H9 (cell line): ENCODE data around the gene SGCD. TPM values are rescaled to one million over a fixed set of nuclear protein-coding genes. Genes with fewer than 3 reads are reported as not detected.
A peak's percentile ranks its signal among the peaks of the same experiment; 100 is the strongest.

ENCODE experiments used
- DNase-seq: peaks from one replicate; pipeline ENCODE4 v3.0.0-alpha.2; 2017
- H2AFZ ChIP-seq: one replicate; pipeline ENCODE4 v1.6.1; 2013; ENCODE audit warnings: mild to moderate bottlenecking, low read length, control low read depth, moderate library complexity
- H2AK5ac ChIP-seq: 2 replicates; pipeline ENCODE4 v1.6.1; 2013; ENCODE audit warnings: low read length, control low read depth, mixed read lengths; ENCODE audit not compliant: insufficient read length
- H2BK120ac ChIP-seq: one replicate; pipeline ENCODE4 v1.6.1; 2013; ENCODE audit warnings: low read depth, mild to moderate bottlenecking, low read length, control low read depth, inconsistent platforms; ENCODE audit not compliant: poor library complexity, severe bottlenecking
- H2BK12ac ChIP-seq: 2 replicates; pipeline ENCODE4 v1.6.1; 2013; ENCODE audit warnings: low read length, control low read depth, mixed read lengths, low read depth; ENCODE audit not compliant: insufficient read length
- H2BK15ac ChIP-seq: 2 replicates; pipeline ENCODE4 v1.6.1; 2013; ENCODE audit warnings: low read depth, low read length, control low read depth
- H2BK20ac ChIP-seq: one replicate; pipeline ENCODE4 v1.6.1; 2013; ENCODE audit warnings: low read depth, mild to moderate bottlenecking, low read length, control low read depth, inconsistent platforms; ENCODE audit not compliant: poor library complexity, severe bottlenecking
- H2BK5ac ChIP-seq: 2 replicates; pipeline ENCODE4 v1.6.1; 2013; ENCODE audit warnings: low read length, control low read depth, mixed read lengths; ENCODE audit not compliant: insufficient read length
- H3K14ac ChIP-seq: 2 replicates; pipeline ENCODE4 v1.6.1; 2013; ENCODE audit warnings: low read length, control low read depth; ENCODE audit not compliant: insufficient read depth
- H3K18ac ChIP-seq: 2 replicates; pipeline ENCODE4 v1.6.1; 2013; ENCODE audit warnings: low read depth, mild to moderate bottlenecking, mixed read lengths, low read length, control low read depth; ENCODE audit not compliant: insufficient read length
- H3K23ac ChIP-seq: 2 replicates; pipeline ENCODE4 v1.6.1; 2013; ENCODE audit warnings: low read length, control low read depth, mixed read lengths, low read depth; ENCODE audit not compliant: insufficient read length
- H3K23me2 ChIP-seq: 2 replicates; pipeline ENCODE4 v1.6.1; 2013; ENCODE audit warnings: low read depth, mild to moderate bottlenecking, mixed read lengths, low read length, control low read depth; ENCODE audit not compliant: insufficient read length, poor library complexity, severe bottlenecking
- H3K27ac ChIP-seq: 2 replicates; pipeline ENCODE4 v1.5.1; 2013; ENCODE audit warnings: low read length, control low read depth, mixed read lengths, low read depth; ENCODE audit not compliant: insufficient read length
- H3K27me3 ChIP-seq: 2 replicates; pipeline ENCODE4 v1.6.1; 2013; ENCODE audit warnings: low read length, control low read depth, inconsistent platforms; ENCODE audit not compliant: insufficient read depth
- H3K4ac ChIP-seq: 2 replicates; pipeline ENCODE4 v1.6.1; 2013; ENCODE audit warnings: low read depth, mild to moderate bottlenecking, control low read depth, inconsistent platforms, low read length, moderate library complexity
- H3K4me1 ChIP-seq: 2 replicates; pipeline ENCODE4 v1.6.1; 2013; ENCODE audit warnings: low read length, control low read depth, inconsistent platforms; ENCODE audit not compliant: insufficient read depth
- H3K4me2 ChIP-seq: 2 replicates; pipeline ENCODE4 v1.6.1; 2013; ENCODE audit warnings: low read length, control low read depth, mixed read lengths; ENCODE audit not compliant: insufficient read length, insufficient read depth
- H3K56ac ChIP-seq: 2 replicates; pipeline ENCODE4 v1.6.1; 2013; ENCODE audit warnings: low read depth, mild to moderate bottlenecking, mixed read lengths, low read length, control low read depth; ENCODE audit not compliant: insufficient read length
- H3K79me1 ChIP-seq: 2 replicates; pipeline ENCODE4 v1.6.1; 2013; ENCODE audit warnings: low read depth, mild to moderate bottlenecking, moderate library complexity, low read length, control low read depth, inconsistent platforms; ENCODE audit not compliant: insufficient read depth, poor library complexity, severe bottlenecking
- H3K79me2 ChIP-seq: 2 replicates; pipeline ENCODE4 v1.6.1; 2013; ENCODE audit warnings: low read length, control low read depth, inconsistent platforms; ENCODE audit not compliant: insufficient read depth
- H3K9ac ChIP-seq: 2 replicates; pipeline ENCODE4 v1.6.1; 2013; ENCODE audit warnings: low read length, control low read depth, mixed read lengths; ENCODE audit not compliant: insufficient read length; ENCODE audit errors: extremely low read depth
- H3K9me3 ChIP-seq: one replicate; pipeline ENCODE4 v1.6.1; 2013; ENCODE audit warnings: low read depth, low read length, inconsistent platforms; ENCODE audit not compliant: control insufficient read depth
- H3T11ph ChIP-seq: one replicate; pipeline ENCODE4 v1.6.1; 2013; ENCODE audit warnings: mild to moderate bottlenecking, low read length, control low read depth, inconsistent platforms
- H4K20me1 ChIP-seq: one replicate; pipeline ENCODE4 v1.6.1; 2013; ENCODE audit not compliant: control insufficient read depth, insufficient read length, insufficient read depth
- H4K5ac ChIP-seq: 2 replicates; pipeline ENCODE4 v1.6.1; 2013; ENCODE audit warnings: low read depth, mild to moderate bottlenecking, mixed read lengths, low read length, control low read depth; ENCODE audit not compliant: insufficient read length
- H4K8ac ChIP-seq: replicated peaks from 2 replicates; pipeline ENCODE4 v1.6.1; 2013; ENCODE audit warnings: low read length, control low read depth, mixed read lengths, low read depth; ENCODE audit not compliant: insufficient read length
- H4K91ac ChIP-seq: 2 replicates; pipeline ENCODE4 v1.6.1; 2013; ENCODE audit warnings: low read depth, mild to moderate bottlenecking, moderate library complexity, mixed read lengths, low read length, control low read depth; ENCODE audit not compliant: insufficient read length
- H3K27ac Mint-ChIP-seq, 3 experiments: 2 replicates in 2 of 3; 3 replicates in 1 of 3; pipeline ENCODE4 v1.8.0; 2020 to 2021; ENCODE audit warnings: mixed read lengths in 3 of 3, mild to moderate bottlenecking in 1 of 3, moderate library complexity in 1 of 3
- H3K27me3 Mint-ChIP-seq: 2 replicates; pipeline ENCODE4 v1.8.0; 2021; ENCODE audit warnings: low read depth, mild to moderate bottlenecking, moderate library complexity, mixed read lengths
- H3K36me3 Mint-ChIP-seq, 3 experiments: 2 replicates in 2 of 3; 3 replicates in 1 of 3; pipeline ENCODE4 v1.8.0; 2020 to 2021; ENCODE audit warnings: low read depth in 3 of 3, mixed read lengths in 3 of 3; ENCODE audit not compliant: insufficient read depth in 1 of 3
- H3K4me1 Mint-ChIP-seq, 2 experiments: 2 replicates each; pipeline ENCODE4 v1.8.0; 2020; ENCODE audit warnings: mixed read lengths in 2 of 2
- H3K4me3 Mint-ChIP-seq, 2 experiments: 2 replicates in 1 of 2; 3 replicates in 1 of 2; pipeline ENCODE4 v1.8.0; 2020 to 2021; ENCODE audit warnings: mild to moderate bottlenecking in 2 of 2, mixed read lengths in 2 of 2, moderate library complexity in 1 of 2
- H3K9me3 Mint-ChIP-seq, 2 experiments: 2 replicates in 1 of 2; 3 replicates in 1 of 2; pipeline ENCODE4 v1.8.0; 2020; ENCODE audit warnings: mild to moderate bottlenecking in 2 of 2, mixed read lengths in 2 of 2, moderate library complexity in 1 of 2
- WGBS: extraction: QIAGEN DNeasy Blood & Tissue Kit; methylation state at CpG from one replicate; pipeline ENCODE4 v1.1.7; 2013; ENCODE audit warnings: missing lambda C conversion rate, low lambda C conversion rate, mixed read lengths; ENCODE audit not compliant: insufficient read length; ENCODE audit errors: extremely low coverage; 5-methylcytosine and 5-hydroxymethylcytosine counted together
- total RNA-seq: library from RNA; stranded (reverse); gene quantifications from 2 replicates; pipeline ENCODE4 v1.2.1, GENCODE V29; 2021
- TF ChIP-seq, protein P1 (sequence below): fragments of 200-600 bp; sonication (generic); conservative IDR thresholded peaks from 3 replicates; pipeline ENCODE4 v1.8.0; 2021; ENCODE audit warnings: antibody characterized with exemption, mild to moderate bottlenecking

SGCD gene
- total RNA-seq, 1 experiment from 2014 or later, result 0.11 TPM

DNA sequence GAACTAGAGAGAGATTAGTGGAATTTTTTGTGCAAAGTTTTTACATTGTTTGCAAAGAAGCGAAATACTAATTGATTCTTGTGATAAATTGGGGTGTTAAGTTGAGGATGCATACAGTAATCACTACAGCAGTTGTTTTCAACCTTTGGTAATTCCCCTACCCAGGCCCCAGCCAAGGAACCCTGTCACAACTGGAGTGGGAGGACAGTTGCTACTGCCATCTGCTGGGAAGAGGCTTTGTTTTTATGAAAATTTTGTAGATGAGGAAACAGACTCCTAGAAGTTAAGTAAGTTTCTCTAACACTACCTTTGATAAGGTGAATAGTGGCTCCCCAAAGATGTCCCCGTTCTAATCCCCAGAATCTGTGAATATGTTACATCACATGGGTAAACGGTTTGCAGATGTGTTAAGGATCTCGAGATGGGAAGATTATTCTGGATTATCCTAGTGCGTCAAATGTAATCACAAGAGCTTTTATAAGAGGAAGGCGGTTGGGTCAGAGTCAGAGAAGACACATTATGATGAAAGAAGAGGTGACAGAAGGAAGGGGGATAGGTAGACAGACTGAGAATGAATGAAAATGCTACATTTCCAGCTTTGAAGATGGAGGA is 489.1 kb downstream of the SGCD start:
- H3K36me3 Mint-ChIP-seq, result peaks cover 5 to 8% (median 6%) of the 10 kb centered on the region in 3 experiments; a peak in 5 of 7 replicates
- WGBS, result no CpG with 5 or more reads among the region's 6 CpGs

More for the DNA sequence above, 489.1 kb downstream of the SGCD start:
- no peak overlapping the region for H3K4ac ChIP-seq
- Mint-ChIP-seq H3K4me3 (no peak overlapping the region), H3K27ac (peak overlapping the region in 1 of 3 experiments; percentile 0; a peak in 1 of 7 replicates), H3K9me3 (peaks cover 4 to 7% of the 10 kb centered on the region in 2 experiments; a peak in 3 of 5 replicates), H3K27me3 (no peaks in the 10 kb centered on the region), H3K4me1 (peaks cover 18 to 31% of the 10 kb centered on the region in 2 experiments)
- H2BK120ac ChIP-seq, result no peak overlapping the region
- no peak overlapping the region for H3T11ph ChIP-seq
- no peak overlapping the region for H3K18ac ChIP-seq
- H4K5ac ChIP-seq, result no peak overlapping the region
- no peak overlapping the region for H2BK5ac ChIP-seq
- no peaks in the 10 kb centered on the region for H4K20me1 ChIP-seq
- DNase-seq, result peak; percentile 66
- no peak overlapping the region for H3K27ac ChIP-seq
- no peaks in the 10 kb centered on the region for H3K79me2 ChIP-seq
- TF ChIP-seq, protein P1, sequence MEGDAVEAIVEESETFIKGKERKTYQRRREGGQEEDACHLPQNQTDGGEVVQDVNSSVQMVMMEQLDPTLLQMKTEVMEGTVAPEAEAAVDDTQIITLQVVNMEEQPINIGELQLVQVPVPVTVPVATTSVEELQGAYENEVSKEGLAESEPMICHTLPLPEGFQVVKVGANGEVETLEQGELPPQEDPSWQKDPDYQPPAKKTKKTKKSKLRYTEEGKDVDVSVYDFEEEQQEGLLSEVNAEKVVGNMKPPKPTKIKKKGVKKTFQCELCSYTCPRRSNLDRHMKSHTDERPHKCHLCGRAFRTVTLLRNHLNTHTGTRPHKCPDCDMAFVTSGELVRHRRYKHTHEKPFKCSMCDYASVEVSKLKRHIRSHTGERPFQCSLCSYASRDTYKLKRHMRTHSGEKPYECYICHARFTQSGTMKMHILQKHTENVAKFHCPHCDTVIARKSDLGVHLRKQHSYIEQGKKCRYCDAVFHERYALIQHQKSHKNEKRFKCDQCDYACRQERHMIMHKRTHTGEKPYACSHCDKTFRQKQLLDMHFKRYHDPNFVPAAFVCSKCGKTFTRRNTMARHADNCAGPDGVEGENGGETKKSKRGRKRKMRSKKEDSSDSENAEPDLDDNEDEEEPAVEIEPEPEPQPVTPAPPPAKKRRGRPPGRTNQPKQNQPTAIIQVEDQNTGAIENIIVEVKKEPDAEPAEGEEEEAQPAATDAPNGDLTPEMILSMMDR, result peak; percentile 78
- H4K8ac ChIP-seq, result no peak overlapping the region
- no peak overlapping the region for H2BK20ac ChIP-seq
- H3K9me3 ChIP-seq, result no peaks in the 10 kb centered on the region
- no peak overlapping the region for H2AK5ac ChIP-seq
- no peaks in the 10 kb centered on the region for H3K23me2 ChIP-seq
- H3K4me2 ChIP-seq, result no peak overlapping the region
- no peak overlapping the region for H2AFZ ChIP-seq
- no peak overlapping the region for H4K91ac ChIP-seq
- H3K4me1 ChIP-seq, result peaks cover 13% of the 10 kb centered on the region; the same call in 1 of the 2 replicates
- H3K79me1 ChIP-seq, result no peaks in the 10 kb centered on the region
- no peaks in the 10 kb centered on the region for H3K27me3 ChIP-seq
- H2BK15ac ChIP-seq, result no peak overlapping the region
- H3K9ac ChIP-seq, result no peak overlapping the region
- no peak overlapping the region for H3K56ac ChIP-seq
- H3K23ac ChIP-seq, result no peak overlapping the region
- H2BK12ac ChIP-seq, result no peak overlapping the region
- no peak overlapping the region for H3K14ac ChIP-seq
